GM18951 (cell line): ENCODE data around the gene TNFSF18.

Experiments
- POLR2A ChIP-seq: IDR thresholded peaks from 4 replicates; pipeline ENCODE4 v1.6.1; 2011; ENCODE audit warnings: mild to moderate bottlenecking; ENCODE audit not compliant: insufficient read length, insufficient read depth; ENCODE audit errors: extremely low read depth
- in situ Hi-C: fragments of 300-500 bp; cut with MboI; formaldehyde crosslinking; loops from one replicate; pipeline ENCODE4 v1.12.0; 2022; ENCODE audit warnings: low sequenced_read_pairs, mixed read lengths, inconsistent platforms; ENCODE audit not compliant: unreplicated experiment

TNFSF18 gene

GRCh38 chr1:173056365-173056764 lies 5.6 kb upstream of the TNFSF18 start:
- TF ChIP-seq POLR2A, result no peak
- in situ Hi-C loops, result no loop called here

- in situ Hi-C loops, result no loop called here
- no peak for TF ChIP-seq POLR2A
Observed at GRCh38 chr1:173052681-173053196, 2.0 kb upstream of the TNFSF18 start.

- no peak for TF ChIP-seq POLR2A
- in situ Hi-C loops, result no loop called here
Observed at GRCh38 chr1:173049322-173049633, 1.5 kb downstream of the TNFSF18 start.

- in situ Hi-C loops, result no loop called here
- TF ChIP-seq POLR2A, result no peak
Observed at GRCh38 chr1:173048621-173049321, 2.0 kb downstream of the TNFSF18 start.

GRCh38 chr1:173044656-173045055 lies 6.1 kb downstream of the TNFSF18 start:
- in situ Hi-C loops, result no loop called here
- TF ChIP-seq POLR2A, result no peak

- in situ Hi-C loops, result no loop called here
- TF ChIP-seq POLR2A, result no peak
Observed at GRCh38 chr1:173043253-173043652, 7.5 kb downstream of the TNFSF18 start.

- TF ChIP-seq POLR2A, result no peak
- in situ Hi-C loops, result no loop called here
Observed at GRCh38 chr1:173042806-173043205, 7.9 kb downstream of the TNFSF18 start.

GRCh38 chr1:173039626-173040025 lies 11.1 kb downstream of the TNFSF18 start:
- in situ Hi-C loops, result no loop called here
- TF ChIP-seq POLR2A, result no peak

GRCh38 chr1:173038875-173039554 lies 11.7 kb downstream of the TNFSF18 start:
- no peak for TF ChIP-seq POLR2A
- in situ Hi-C loops, result no loop called here

- no peak for TF ChIP-seq POLR2A
- in situ Hi-C loops, result no loop called here
Observed at GRCh38 chr1:173024543-173024942, 26.2 kb downstream of the TNFSF18 start.

GRCh38 chr1:173023343-173023742 lies 27.4 kb downstream of the TNFSF18 start:
- TF ChIP-seq POLR2A, result no peak
- in situ Hi-C loops, result no loop called here

- TF ChIP-seq POLR2A, result no peak
- in situ Hi-C loops, result no loop called here
Observed at GRCh38 chr1:173020138-173020750, 30.5 kb downstream of the TNFSF18 start.

- no peak for TF ChIP-seq POLR2A
- in situ Hi-C loops, result no loop called here
Observed at GRCh38 chr1:173017792-173018191, 32.9 kb downstream of the TNFSF18 start.

GRCh38 chr1:173016419-173016818 lies 34.3 kb downstream of the TNFSF18 start:
- no peak for TF ChIP-seq POLR2A
- in situ Hi-C loops, result no loop called here
